CD1c-positive myeloid dendritic cell (primary cell): ENCODE data around the gene ANKRD13B.
A peak's percentile ranks its signal among the peaks of the same experiment; 100 is the strongest.

Experiments
- DNase-seq: peaks from one replicate; pipeline ENCODE4 v3.0.0-alpha.2; 2016; ENCODE audit errors: extremely low spot score

Gene ANKRD13B

GRCh38 chr17:29594519-29595090 lies 1.7 kb downstream of the ANKRD13B start:
- no peak for DNase-seq

- DNase-seq = no peak
Observed at GRCh38 chr17:29595107-29595942, 2.4 kb downstream of the ANKRD13B start.

GRCh38 chr17:29595943-29596774 lies 3.2 kb downstream of the ANKRD13B start:
- DNase-seq = no peak

GRCh38 chr17:29596811-29597210 lies 3.9 kb downstream of the ANKRD13B start:
- no peak for DNase-seq

GRCh38 chr17:29597361-29598172 lies 4.6 kb downstream of the ANKRD13B start:
- DNase-seq = no peak

GRCh38 chr17:29603109-29603674 lies 10.3 kb downstream of the ANKRD13B start:
- no peak for DNase-seq

- DNase-seq = no peak
Observed at GRCh38 chr17:29607557-29608195, 14.7 kb downstream of the ANKRD13B start.

- DNase-seq = no peak
Observed at GRCh38 chr17:29608986-29609385, 16.1 kb downstream of the ANKRD13B start.

GRCh38 chr17:29610395-29610794 lies 17.5 kb downstream of the ANKRD13B start:
- DNase-seq = no peak

- DNase-seq = no peak
Observed at GRCh38 chr17:29611351-29612093, 18.6 kb downstream of the ANKRD13B start.

- DNase-seq = no peak
Observed at GRCh38 chr17:29612094-29612403, 19.1 kb downstream of the ANKRD13B start.

- no peak for DNase-seq
Observed at GRCh38 chr17:29612404-29613280, 19.7 kb downstream of the ANKRD13B start.

- peak; percentile 97 for DNase-seq
Observed at GRCh38 chr17:29613352-29613837, 20.5 kb downstream of the ANKRD13B start.

GRCh38 chr17:29613856-29614255 lies 20.9 kb downstream of the ANKRD13B start:
- no peak for DNase-seq

GRCh38 chr17:29614349-29615047 lies 21.6 kb downstream of the ANKRD13B start:
- DNase-seq = no peak

GRCh38 chr17:29615048-29615385 lies 22.1 kb downstream of the ANKRD13B start:
- peak; percentile 81 for DNase-seq

- peak; percentile 94 for DNase-seq
Observed at GRCh38 chr17:29615492-29616299, 22.8 kb downstream of the ANKRD13B start.
